H1 (cell line): ENCODE data around the gene NEURL1. TPM values are rescaled to one million over a fixed set of nuclear protein-coding genes. Genes with fewer than 3 reads are reported as not detected.

Experiments used
- CTCF ChIA-PET: fragments of 300-600 bp; sonication (Branson Sonifier 250); formaldehyde crosslinking; loops from one replicate; lab custom pipeline; 2021; ENCODE audit not compliant: partially characterized antibody; lab: Charles Lee
- POLR2A ChIA-PET: fragments of 300-600 bp; sonication (Branson Sonifier 250); formaldehyde crosslinking; loops from one replicate; lab custom pipeline; 2021; ENCODE audit warnings: inconsistent platforms; ENCODE audit not compliant: partially characterized antibody; lab: Charles Lee
- DNase-seq, 2 experiments: peaks; one replicate each; pipeline versions ENCODE4 v3.0.0 to v3.0.0-alpha.2; 2010 to 2022; ENCODE audit warnings: low spot score in 2 of 2, low read depth in 1 of 2, mixed read lengths in 1 of 2
- FAIRE-seq: peaks from 2 replicates; lab custom pipeline; 2011; peaks lifted over from hg19 to GRCh38; lab: Jason Lieb, UNC
- H2AFZ ChIP-seq: 2 replicates; pipeline ENCODE4 v1.8.1; 2012; ENCODE audit warnings: low read length, inconsistent platforms
- H2AK5ac ChIP-seq: 2 replicates; pipeline ENCODE4 v1.6.1; 2013; ENCODE audit warnings: low read depth, low read length
- H2BK120ac ChIP-seq: replicated peaks from 2 replicates; pipeline ENCODE3; 2013; ENCODE audit warnings: low read depth, low read length, inconsistent platforms
- H2BK12ac ChIP-seq: 2 replicates; pipeline ENCODE4 v1.6.1; 2013; ENCODE audit warnings: low read depth, low read length
- H2BK15ac ChIP-seq: 2 replicates; pipeline ENCODE4 v1.6.1; 2013; ENCODE audit warnings: low read length
- H2BK20ac ChIP-seq: 2 replicates; pipeline ENCODE4 v1.6.1; 2013; ENCODE audit warnings: low read length
- H2BK5ac ChIP-seq: 2 replicates; pipeline ENCODE4 v1.6.1; 2013; ENCODE audit warnings: low read depth, low read length
- H3K14ac ChIP-seq: 2 replicates; pipeline ENCODE4 v1.6.1; 2013; ENCODE audit warnings: inconsistent platforms; ENCODE audit not compliant: insufficient read length
- H3K18ac ChIP-seq: 2 replicates; pipeline ENCODE4 v1.6.1; 2013; ENCODE audit warnings: low read length; ENCODE audit errors: extremely low read depth
- H3K23ac ChIP-seq: 2 replicates; pipeline ENCODE4 v1.6.1; 2013; ENCODE audit warnings: inconsistent platforms; ENCODE audit not compliant: insufficient read length
- H3K23me2 ChIP-seq: 2 replicates; pipeline ENCODE4 v1.6.1; 2013; ENCODE audit warnings: low read depth, low read length
- H3K27ac ChIP-seq: 2 replicates; pipeline ENCODE4 v1.6.1; 2011; ENCODE audit warnings: low read depth, low read length, inconsistent platforms
- H3K27me3 ChIP-seq, 4 experiments: replicated peaks in 1 of 4; 1 replicate in 1 of 4; 2 replicates in 3 of 4; pipeline versions ENCODE4 v1.6.1 to v1.8.1; 2011 to 2013; ENCODE audit warnings: low read length in 3 of 4, mild to moderate bottlenecking in 3 of 4, inconsistent platforms in 2 of 4, mixed read lengths in 2 of 4, moderate library complexity in 1 of 4; ENCODE audit not compliant: control insufficient read depth in 3 of 4, insufficient read depth in 3 of 4; ENCODE audit errors: extremely low read depth in 1 of 4
- H3K36me3 ChIP-seq, 4 experiments: 2 replicates each; pipeline versions ENCODE4 v1.6.1 to v1.8.1; 2011 to 2013; ENCODE audit warnings: mild to moderate bottlenecking in 4 of 4, low read length in 3 of 4, moderate library complexity in 2 of 4, control low read depth in 1 of 4, inconsistent platforms in 1 of 4; ENCODE audit not compliant: insufficient read depth in 4 of 4, control insufficient read depth in 2 of 4
- H3K4ac ChIP-seq: replicated peaks from 2 replicates; pipeline ENCODE3; 2013; ENCODE audit warnings: low read length, low read depth, mixed read lengths, inconsistent platforms; ENCODE audit not compliant: insufficient read length
- H3K4me1 ChIP-seq, 4 experiments: replicated peaks in 1 of 4; 1 replicate in 1 of 4; 2 replicates in 3 of 4; pipeline versions ENCODE4 v1.6.1 to v1.8.1; 2011 to 2013; ENCODE audit warnings: low read length in 3 of 4, inconsistent platforms in 2 of 4, mixed read lengths in 1 of 4; ENCODE audit not compliant: insufficient read depth in 4 of 4, control insufficient read depth in 3 of 4
- H3K4me2 ChIP-seq, 2 experiments: 2 replicates each; pipeline versions ENCODE4 v1.6.1 to v1.8.1; 2011 to 2013; ENCODE audit warnings: low read depth in 2 of 2, low read length in 2 of 2, control low read depth in 1 of 2, inconsistent platforms in 1 of 2, mild to moderate bottlenecking in 1 of 2; ENCODE audit not compliant: insufficient read depth in 1 of 2
- H3K4me3 ChIP-seq, 4 experiments: fragments of 200-600, 300-600 bp in 1 of 4; sonication (generic), shearing (Covaris generic), sonication (Bioruptor Twin) in 1 of 4; 2 replicates each; pipeline versions ENCODE4 v1.5.1 to v1.8.1; 2011 to 2016; ENCODE audit warnings: low read length in 4 of 4, low read depth in 3 of 4, control low read depth in 2 of 4, inconsistent platforms in 2 of 4, mild to moderate bottlenecking in 2 of 4, mixed read lengths in 1 of 4, moderate library complexity in 1 of 4; ENCODE audit not compliant: insufficient read depth in 2 of 4; ENCODE audit errors: extremely low read depth in 1 of 4
- H3K56ac ChIP-seq: replicated peaks from 2 replicates; pipeline ENCODE3; 2013; ENCODE audit warnings: low read depth, mild to moderate bottlenecking, mixed read lengths, low read length, inconsistent platforms; ENCODE audit not compliant: insufficient read length
- H3K79me1 ChIP-seq: 2 replicates; pipeline ENCODE4 v1.6.1; 2013; ENCODE audit warnings: low read depth, low read length, control low read depth
- H3K79me2 ChIP-seq, 2 experiments: 2 replicates each; pipeline versions ENCODE4 v1.6.1 to v1.8.1; 2012 to 2013; ENCODE audit warnings: low read length in 2 of 2, mild to moderate bottlenecking in 2 of 2, inconsistent platforms in 1 of 2; ENCODE audit not compliant: insufficient read depth in 2 of 2, control insufficient read depth in 1 of 2
- H3K9ac ChIP-seq, 4 experiments: replicated peaks in 1 of 4; 1 replicate in 1 of 4; 2 replicates in 3 of 4; pipeline versions ENCODE4 v1.6.1 to v1.8.1; 2011 to 2013; ENCODE audit warnings: low read depth in 3 of 4, low read length in 3 of 4, control low read depth in 2 of 4, mild to moderate bottlenecking in 2 of 4, moderate library complexity in 2 of 4, inconsistent platforms in 1 of 4; ENCODE audit errors: extremely low read depth in 1 of 4
- H3K9me3 ChIP-seq, 2 experiments: 2 replicates each; pipeline versions ENCODE4 v1.6.1 to v1.8.1; 2012 to 2013; ENCODE audit warnings: mild to moderate bottlenecking in 2 of 2, moderate library complexity in 2 of 2, control low read depth in 1 of 2, inconsistent platforms in 1 of 2, low read depth in 1 of 2, low read length in 1 of 2, mixed read lengths in 1 of 2; ENCODE audit not compliant: insufficient read depth in 2 of 2
- H4K20me1 ChIP-seq, 2 experiments: replicated peaks in 1 of 2; 2 replicates each; pipeline versions ENCODE3 to v1.8.1; 2011 to 2013; ENCODE audit warnings: inconsistent platforms in 2 of 2, low read length in 2 of 2, mild to moderate bottlenecking in 1 of 2; ENCODE audit not compliant: insufficient read depth in 2 of 2, control insufficient read depth in 1 of 2
- H4K5ac ChIP-seq: 2 replicates; pipeline ENCODE4 v1.6.1; 2013; ENCODE audit warnings: low read length, low read depth, mixed read lengths, inconsistent platforms; ENCODE audit not compliant: insufficient read length
- H4K8ac ChIP-seq: 2 replicates; pipeline ENCODE4 v1.8.0; 2013; ENCODE audit warnings: mild to moderate bottlenecking, moderate library complexity, low read length, inconsistent platforms; ENCODE audit not compliant: insufficient read depth; ENCODE audit errors: extremely low read depth
- H4K91ac ChIP-seq: replicated peaks from 2 replicates; pipeline ENCODE3; 2013; ENCODE audit warnings: low read length, mixed read lengths, inconsistent platforms; ENCODE audit not compliant: insufficient read length
- ATF3 ChIP-seq: IDR thresholded peaks from 2 replicates; pipeline ENCODE4 v1.6.1; 2011; ENCODE audit warnings: low read depth, mild to moderate bottlenecking, low read length; ENCODE audit not compliant: insufficient read depth
- CREB1 ChIP-seq: IDR thresholded peaks from 2 replicates; pipeline ENCODE4 v1.6.1; 2012; ENCODE audit warnings: inconsistent platforms
- EP300 ChIP-seq, 2 experiments: IDR thresholded peaks; 1 replicate in 1 of 2; 2 replicates in 1 of 2; pipeline ENCODE4 v1.6.1; 2011 to 2012; ENCODE audit warnings: low read depth in 2 of 2, low read length in 2 of 2, mild to moderate bottlenecking in 2 of 2, borderline replicate concordance in 1 of 2, inconsistent platforms in 1 of 2, moderate library complexity in 1 of 2
- FOSL1 ChIP-seq: IDR thresholded peaks from 2 replicates; pipeline ENCODE4 v1.6.1; 2011; ENCODE audit warnings: mild to moderate bottlenecking, low read depth, low read length, moderate library complexity; ENCODE audit not compliant: insufficient read depth
- HDAC2 ChIP-seq, 2 experiments: fragments of 300-600 bp in 1 of 2; sonication (generic) in 1 of 2; IDR thresholded peaks; 2 replicates each; pipeline ENCODE4 v1.6.1; 2011 to 2012; ENCODE audit warnings: low read depth in 2 of 2, low read length in 2 of 2, mild to moderate bottlenecking in 2 of 2, moderate library complexity in 2 of 2, borderline replicate concordance in 1 of 2, inconsistent platforms in 1 of 2
- HDAC6 ChIP-seq: IDR thresholded peaks from one replicate; pipeline ENCODE4 v1.7.1; 2012; ENCODE audit warnings: low read depth, mild to moderate bottlenecking, inconsistent platforms, low read length, moderate library complexity
- KDM4A ChIP-seq: IDR thresholded peaks from one replicate; pipeline ENCODE4 v1.7.1; 2012; ENCODE audit warnings: low read depth, mild to moderate bottlenecking, moderate library complexity, low read length, inconsistent platforms; ENCODE audit not compliant: severe bottlenecking
- RXRA ChIP-seq: IDR thresholded peaks from 2 replicates; pipeline ENCODE4 v1.6.1; 2011; ENCODE audit warnings: low read depth, mild to moderate bottlenecking, low read length, moderate library complexity; ENCODE audit not compliant: insufficient read depth
- SRF ChIP-seq: IDR thresholded peaks from 2 replicates; pipeline ENCODE4 v1.6.1; 2011; ENCODE audit warnings: mild to moderate bottlenecking, low read depth, low read length, moderate library complexity
- TCF12 ChIP-seq: IDR thresholded peaks from 2 replicates; pipeline ENCODE4 v1.6.1; 2011; ENCODE audit warnings: low read depth, mild to moderate bottlenecking, low read length
- WGBS, 2 experiments: shearing (Covaris generic) in 1 of 2; methylation state at CpG; one replicate each; pipeline versions ENCODE4 v1.1.6 to v1.1.7; 2013 to 2015; ENCODE audit warnings: low lambda C conversion rate in 2 of 2, mixed read lengths in 2 of 2, inconsistent platforms in 1 of 2, low coverage in 1 of 2, missing lambda C conversion rate in 1 of 2; ENCODE audit not compliant: insufficient replicate concordance in 2 of 2, insufficient coverage in 1 of 2, insufficient read length in 1 of 2; ENCODE audit errors: extremely low coverage in 1 of 2, missing lambda C conversion rate in 1 of 2; 5-methylcytosine and 5-hydroxymethylcytosine counted together
- polyA plus RNA-seq, 7 experiments: library from polyadenylated mRNA; depleted of rRNA in 3 of 7; stranded (reverse) in 5 of 7; unstranded in 2 of 7; fragments of >200 nt in 5 of 7; fragments of 200-250 nt in 2 of 7; gene quantifications; 1 replicate in 5 of 7; 2 replicates in 1 of 7; 4 replicates in 1 of 7; pipeline versions ENCODE4 v1.2.1 to v1.2.3, GENCODE V29; 2011 to 2013; ENCODE audit warnings: missing spikeins in 2 of 7, mixed read lengths in 2 of 7
- total RNA-seq: library from RNA; stranded (reverse); fragmentation: NEBNext Ultra II Directional; extraction: Animal tissue kit (Norgen Biotek cat#: 25700); gene quantifications from 2 replicates; pipeline ENCODE4 v1.2.1, GENCODE V29; 2021

The NEURL1 gene
- total and polyA plus RNA-seq, 2 of the 8 experiments (the other 6 are each of a cell fraction or from before 2014, with no cell fraction given), result 0.54 to 0.58 TPM

GRCh38 chr10:103459615-103460014, 33.9 kb upstream of the NEURL1 start:
- Histone ChIP-seq H3K23ac (no peak overlapping the region), H3K4ac (peak overlapping the region; percentile 38), H2AK5ac (no peak overlapping the region), H3K56ac (no peak overlapping the region), H3K79me2 (no peaks in the 10 kb centered on the region), H3K27ac (no peak overlapping the region), H3K4me1 (peaks cover 0 to 8% (median 7%) of the 10 kb centered on the region in 4 experiments; a peak in 4 of 7 replicates), H2BK120ac (no peak overlapping the region), H3K4me3 (no peak overlapping the region), H2AFZ (no peak overlapping the region)
- 89% methylated on average over 4 of the region's 4 CpGs; no CpG with 5 or more reads in 1 of the 2 experiments for WGBS, 2 experiments
- no peak for FAIRE-seq
- POLR2A ChIA-PET, result no interaction called here
- TF ChIP-seq CREB1 (no peak), TCF12 (no peak), HDAC2 (IDR thresholded peaks at IDR 0.05; ENCODE audit: borderline replicate concordance in 1 of 2, low read depth in 2 of 2, low read length in 2 of 2) (no peak), EP300 (IDR thresholded peaks at IDR 0.05; ENCODE audit: borderline replicate concordance in 1 of 2, low read depth in 2 of 2, low read length in 2 of 2) (no peak), KDM4A (no peak), FOSL1 (no peak), SRF (no peak), ATF3 (no peak), RXRA (no peak), HDAC6 (no peak)
- TF ChIP-seq, all 59 proteins: peak for 0
- Histone ChIP-seq H4K91ac (no peak overlapping the region), H2BK20ac (no peak overlapping the region), H3K4me2 (no peak overlapping the region), H3K23me2 (no peaks in the 10 kb centered on the region), H3K79me1 (no peaks in the 10 kb centered on the region), H2BK5ac (no peak overlapping the region), H3K27me3 (no peaks in the 10 kb centered on the region), H4K5ac (no peak overlapping the region), H3K14ac (no peak overlapping the region), H2BK15ac (no peak overlapping the region), H3K9ac (no peak overlapping the region), H3K36me3 (no peaks in the 10 kb centered on the region), H4K8ac (0 out of 2 replicates have a peak overlapping the region, but pooled peaks have one; percentile 3), H2BK12ac (no peak overlapping the region), H3K9me3 (no peaks in the 10 kb centered on the region), H3K18ac (no peak overlapping the region), H4K20me1 (no peaks in the 10 kb centered on the region)
- no peak for DNase-seq
- CTCF ChIA-PET, result interaction anchor here (0.6 to 6.0 kb wide), 8 partner anchors 11 to 43 kb away, joined by 3 to 39 read pairs (median 6); no protein-coding TSS in a partner anchor
